ENCODE data around the gene EFHB.
A peak's percentile ranks its signal among the peaks of the same experiment; 100 is the strongest.
"Not testable (repeated sequence)": the region's sequence is repeated elsewhere in the genome, so short reads cannot be mapped to it uniquely, and the experiment has no call there.

Gene EFHB, protein sequence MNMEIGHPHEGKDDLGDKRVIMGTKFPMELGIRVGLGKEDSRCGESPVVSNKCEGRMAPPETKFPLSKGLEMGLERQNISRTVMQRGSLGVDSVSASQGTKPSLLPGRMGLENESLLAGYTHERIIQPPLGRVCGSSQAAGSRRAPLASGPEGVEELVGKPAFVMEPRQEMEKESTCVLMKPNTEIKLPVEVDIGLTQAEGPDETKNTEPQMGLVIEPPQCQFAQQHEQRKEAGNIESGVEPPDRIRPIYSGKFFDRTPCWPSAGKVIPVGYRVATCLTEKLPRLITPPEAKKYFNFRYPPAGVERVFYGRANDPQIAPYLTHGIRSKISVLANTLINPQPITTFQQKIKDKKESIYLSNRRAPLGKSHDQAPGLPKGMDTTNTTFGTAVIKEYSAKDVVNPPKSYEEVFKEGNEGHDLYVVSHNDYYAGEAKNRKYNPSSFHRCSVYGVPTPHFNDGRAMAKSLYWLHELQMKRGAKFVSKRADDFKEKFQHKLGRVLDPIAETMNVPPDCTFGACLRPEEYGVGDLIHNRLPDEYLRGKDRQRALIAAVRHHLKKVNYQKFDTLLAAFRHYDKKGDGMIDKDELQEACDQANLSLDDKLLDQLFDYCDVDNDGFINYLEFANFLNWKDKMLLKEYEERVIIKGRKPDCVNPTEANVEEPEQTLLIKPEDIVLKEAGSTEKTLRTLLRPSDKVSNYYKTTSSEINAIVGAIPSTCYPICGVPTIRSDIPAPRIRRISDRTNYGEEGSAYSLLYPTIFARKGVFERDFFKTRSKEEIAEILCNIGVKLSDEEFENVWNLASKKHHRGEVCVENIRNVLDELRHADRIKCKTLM

GRCh38 chr3:19934098-19934566 lies at the start of gene EFHB:
TSS of gene EFHB (minus strand) at chr3:19934217. CDS start at chr3:19934018, 199 bp downstream.
- no peak for DNase-seq (ENCODE audit: low read depth in 3 of 3)

DNA sequence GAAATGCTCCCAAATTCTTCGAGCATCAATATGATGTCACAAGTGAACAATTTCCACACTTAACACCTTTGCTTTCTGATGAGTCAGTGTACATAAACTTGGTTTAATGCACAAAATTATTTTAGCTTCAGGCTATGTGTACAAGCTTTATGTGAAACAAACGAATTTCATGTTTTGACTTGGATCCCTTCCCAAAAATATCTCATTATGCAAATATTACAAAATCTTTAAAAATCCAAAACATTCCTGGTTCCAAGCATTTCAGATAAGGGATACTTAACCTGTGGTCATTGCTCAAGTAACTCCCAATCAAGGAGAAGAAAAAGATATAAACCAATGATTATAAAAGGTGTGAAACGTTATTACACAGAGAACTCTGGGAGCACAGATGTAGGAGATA lies 38.0 kb upstream of the EFHB start:
- DNase-seq (ENCODE audit: low read depth in 3 of 3): no peak

DNA sequence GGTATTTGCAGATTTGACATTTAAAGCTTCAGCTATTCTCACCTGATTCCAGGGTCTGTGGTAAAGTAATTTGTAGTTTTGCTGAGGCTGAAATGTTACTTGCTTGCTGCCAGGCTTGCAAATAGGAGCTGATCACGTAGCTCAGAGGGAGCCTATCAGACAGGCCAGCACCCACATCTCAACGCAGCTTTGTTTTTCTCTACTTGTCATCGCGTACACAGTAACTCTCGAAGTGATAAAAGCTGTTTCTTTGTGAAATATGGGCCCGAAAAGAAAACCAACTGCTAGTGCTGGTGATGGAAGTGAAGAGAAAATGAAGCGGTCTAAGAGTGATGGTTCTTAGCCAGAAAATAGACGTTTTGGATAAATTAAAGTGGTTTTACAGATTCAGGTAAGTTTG lies 36.3 kb upstream of the EFHB start:
- DNase-seq (ENCODE audit: low read depth in 3 of 3): no peak

- DNase-seq (ENCODE audit: low read depth in 3 of 3): no peak
These were observed 33.8 kb upstream of the EFHB start for GRCh38 chr3:19967812-19968211.

DNA sequence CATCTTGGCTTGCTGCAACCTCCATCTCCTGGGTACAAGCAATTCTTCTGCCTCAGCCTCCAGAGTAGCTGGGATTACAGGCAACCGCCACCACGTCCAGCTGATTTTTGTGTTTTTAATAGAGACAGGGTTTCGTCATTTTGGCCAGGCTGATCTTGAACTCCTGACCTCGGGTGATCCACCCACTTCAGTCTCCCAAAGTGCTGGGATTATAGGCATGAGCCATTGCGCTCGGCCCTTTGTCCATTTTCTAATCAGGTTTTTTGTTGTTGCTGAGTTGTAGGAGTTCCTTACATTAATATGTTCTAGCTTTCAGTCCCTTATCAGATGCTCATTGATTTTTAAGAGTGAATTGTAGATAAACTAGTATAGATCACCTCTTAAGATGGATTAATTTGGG lies 33.2 kb upstream of the EFHB start:
- no peak for DNase-seq (ENCODE audit: low read depth in 3 of 3)

GRCh38 chr3:19961960-19962359 lies 27.9 kb upstream of the EFHB start:
- DNase-seq (ENCODE audit: low read depth in 3 of 3): no peak

DNA sequence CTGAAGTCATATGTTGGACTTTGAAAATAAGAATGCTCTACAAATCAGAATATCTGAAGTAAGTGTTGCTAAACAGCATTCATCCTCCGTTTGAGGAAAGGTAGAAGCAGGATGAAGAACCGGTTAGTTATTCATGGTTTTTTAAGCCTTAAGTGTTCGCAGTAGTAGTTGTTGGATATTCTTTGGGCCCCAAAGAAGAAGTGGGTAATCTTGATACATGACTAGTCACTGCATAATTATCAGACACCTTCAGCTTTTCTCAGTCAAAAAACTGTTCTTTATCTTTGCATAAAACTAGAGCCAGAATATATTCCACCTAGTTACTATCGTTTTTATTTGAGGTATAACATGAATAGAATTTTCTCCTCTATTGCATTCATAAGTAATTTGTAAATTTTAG lies 26.7 kb upstream of the EFHB start:
- no peak for DNase-seq (ENCODE audit: low read depth in 3 of 3)

GRCh38 chr3:19959505-19959904 lies 25.5 kb upstream of the EFHB start:
- no peak for DNase-seq (ENCODE audit: low read depth in 3 of 3)

DNA sequence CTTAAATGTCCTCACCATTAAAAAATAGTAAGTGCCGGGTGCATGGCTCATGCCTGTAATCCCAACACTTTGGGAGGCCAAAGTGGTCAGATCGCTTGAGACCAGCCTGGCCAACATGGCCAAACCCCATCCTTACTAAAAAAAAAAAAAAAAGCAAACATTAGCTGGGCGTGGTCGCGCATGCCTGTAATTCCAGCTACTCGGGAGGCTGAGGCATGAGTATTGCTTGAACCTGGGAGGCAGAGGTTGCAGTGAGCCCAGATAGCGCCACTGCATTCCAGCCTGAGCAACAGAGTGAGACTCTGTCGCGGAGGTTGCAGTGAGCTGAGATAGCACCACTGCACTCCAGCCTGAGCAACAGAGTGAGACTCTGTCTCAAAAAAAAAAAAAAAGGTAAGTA lies 23.3 kb upstream of the EFHB start:
- not testable (repeated sequence) for DNase-seq (ENCODE audit: low read depth in 3 of 3)

DNA sequence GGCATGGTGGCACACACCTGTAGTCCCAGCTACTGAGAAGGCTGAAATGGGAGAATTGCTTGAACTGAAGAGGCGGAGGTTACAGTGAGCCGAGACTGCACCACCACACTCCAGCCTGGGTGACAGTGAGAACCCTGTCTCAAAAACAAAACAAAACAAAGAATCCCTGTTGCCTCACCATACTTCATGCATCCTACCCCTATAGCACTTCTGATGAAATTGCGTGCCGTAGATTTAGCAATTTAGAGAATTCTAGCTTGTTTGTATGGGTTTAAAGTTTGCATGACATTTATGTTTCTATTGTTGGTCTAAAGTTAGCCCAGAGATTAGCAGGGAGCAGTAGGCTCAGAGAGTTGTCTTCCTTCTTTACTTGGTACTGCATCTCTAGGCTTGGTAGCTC lies 20.7 kb upstream of the EFHB start:
- no peak for DNase-seq (ENCODE audit: low read depth in 3 of 3)

DNA sequence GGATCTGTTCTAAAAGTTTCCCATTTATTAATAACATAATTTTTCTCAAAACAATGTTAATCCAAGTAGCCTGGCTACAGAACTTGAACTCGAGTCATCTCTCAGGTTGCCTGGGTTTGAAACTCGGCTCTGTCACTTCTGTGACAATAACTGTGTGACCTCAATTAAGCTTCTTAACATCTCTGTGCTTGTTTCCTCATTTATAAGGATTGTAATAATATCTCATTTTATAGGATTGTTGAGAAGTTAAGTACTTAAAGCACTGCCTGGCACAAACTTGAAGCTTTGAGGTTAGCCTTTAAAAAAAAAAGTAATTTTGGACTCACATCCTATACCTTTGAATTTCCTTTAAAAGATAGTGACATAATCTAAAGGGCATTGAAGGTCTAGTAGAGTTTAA lies 16.3 kb upstream of the EFHB start:
- no peak for DNase-seq (ENCODE audit: low read depth in 3 of 3)

- DNase-seq (ENCODE audit: low read depth in 3 of 3): no peak
These were observed 14.2 kb upstream of the EFHB start for GRCh38 chr3:19948226-19948591.

DNA sequence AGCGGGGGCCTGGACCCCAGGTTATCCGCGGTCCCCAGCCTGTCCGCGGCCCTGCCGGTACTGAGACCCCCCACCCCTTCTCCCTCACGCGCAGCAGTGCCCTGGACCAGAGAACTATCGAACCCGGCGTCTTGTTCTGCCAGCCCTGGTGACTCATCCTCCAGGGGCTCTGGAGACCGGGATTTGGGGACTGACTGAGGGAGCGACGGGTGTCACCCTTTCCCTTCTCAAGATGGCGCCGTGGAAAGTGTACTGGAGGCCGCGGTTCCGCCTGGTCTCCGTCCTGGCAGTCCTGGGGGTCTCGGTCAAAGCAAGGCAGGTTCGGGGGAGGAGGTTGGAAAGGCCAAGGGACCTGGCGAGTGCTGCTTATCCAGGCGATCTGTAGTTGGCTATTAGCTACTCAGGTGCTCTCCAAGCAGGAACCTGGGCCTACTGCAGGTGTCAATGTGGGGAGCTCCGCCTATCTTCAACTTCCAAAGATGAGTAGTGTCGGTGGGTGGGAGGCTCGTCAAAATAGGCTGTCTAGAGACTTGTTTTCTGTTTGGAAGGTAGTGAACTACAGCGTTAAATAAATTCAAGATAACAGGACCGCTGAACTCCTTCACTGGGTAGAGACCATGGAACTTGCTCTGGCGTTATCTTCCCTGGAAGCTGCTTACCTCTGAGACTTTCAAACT lies 13.7 kb upstream of the EFHB start:
- DNase-seq (ENCODE audit: low read depth in 3 of 3): peak; percentile 16 to 32 (median 29)

GRCh38 chr3:19946832-19947548 lies 13.0 kb upstream of the EFHB start, which contains the start of gene RAB5A:
TSS of gene RAB5A (plus strand) at chr3:19947097. CDS start at chr3:19950899, 3,802 bp downstream.
- DNase-seq (ENCODE audit: low read depth in 3 of 3): peak; percentile 92 to 96 (median 96)

DNA sequence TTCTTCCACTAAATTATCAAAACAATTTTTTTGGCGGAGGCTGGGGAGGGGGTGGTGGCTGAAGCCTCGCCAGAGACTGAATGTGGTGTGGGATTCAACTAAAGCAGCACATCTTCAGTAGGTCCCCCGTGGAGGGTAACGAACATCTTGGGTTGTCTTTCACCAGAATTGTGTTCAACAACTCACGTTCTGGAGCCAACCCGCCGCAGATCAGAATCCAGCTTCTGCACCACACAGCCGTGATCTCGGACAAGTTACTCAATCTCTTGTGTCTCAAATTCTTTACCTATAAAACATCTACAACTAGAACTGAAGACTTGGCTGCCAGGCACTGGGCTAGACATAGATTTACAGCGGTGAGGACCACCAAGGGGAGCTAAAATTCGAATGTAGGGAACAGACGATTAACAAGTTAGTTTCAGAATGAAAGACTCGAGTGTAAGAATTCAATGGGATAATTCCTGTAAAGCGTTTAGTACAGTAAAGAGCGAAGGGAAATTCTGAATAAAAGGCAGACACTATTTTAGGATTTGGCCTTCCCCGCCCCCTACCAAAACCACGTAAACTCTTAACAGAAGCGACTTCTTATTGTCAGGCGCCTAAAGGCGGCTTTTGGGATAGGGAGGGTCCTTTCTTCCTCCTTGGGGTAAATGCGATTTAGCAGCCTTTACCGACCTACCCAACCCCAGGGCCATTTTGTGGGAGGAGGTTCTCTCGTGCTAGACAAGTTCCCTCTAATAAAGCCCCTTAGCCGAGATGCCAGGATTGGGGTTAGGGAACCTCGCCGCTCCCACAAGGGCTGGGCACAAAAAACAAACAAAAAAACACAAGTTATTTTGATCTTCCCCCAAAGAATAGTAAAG lies 12.2 kb upstream of the EFHB start:
- DNase-seq (ENCODE audit: low read depth in 3 of 3): no peak

- no peak for DNase-seq (ENCODE audit: low read depth in 3 of 3)
These were observed 11.5 kb upstream of the EFHB start for GRCh38 chr3:19945534-19945933.

GRCh38 chr3:19940643-19941042 lies 6.6 kb upstream of the EFHB start:
- no peak for DNase-seq (ENCODE audit: low read depth in 3 of 3)

DNA sequence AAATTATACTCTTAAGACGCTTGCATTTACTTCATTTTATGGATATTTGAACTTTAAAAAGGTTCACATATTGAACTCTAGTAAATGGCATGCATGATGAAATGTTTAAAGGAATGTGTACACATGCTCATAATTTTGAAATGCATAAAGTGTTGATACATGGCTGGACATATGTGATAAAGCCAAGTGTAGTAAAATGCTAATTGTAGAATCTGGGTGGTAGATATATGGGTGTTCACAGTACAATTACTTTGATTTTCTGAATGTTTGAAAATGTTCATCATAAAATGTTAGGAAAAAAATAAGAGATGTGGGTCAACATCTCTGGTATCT lies 4.2 kb upstream of the EFHB start:
- no peak for DNase-seq (ENCODE audit: low read depth in 3 of 3)

- no peak for DNase-seq (ENCODE audit: low read depth in 3 of 3)
These were observed 3.7 kb upstream of the EFHB start for GRCh38 chr3:19937459-19938294.

DNA sequence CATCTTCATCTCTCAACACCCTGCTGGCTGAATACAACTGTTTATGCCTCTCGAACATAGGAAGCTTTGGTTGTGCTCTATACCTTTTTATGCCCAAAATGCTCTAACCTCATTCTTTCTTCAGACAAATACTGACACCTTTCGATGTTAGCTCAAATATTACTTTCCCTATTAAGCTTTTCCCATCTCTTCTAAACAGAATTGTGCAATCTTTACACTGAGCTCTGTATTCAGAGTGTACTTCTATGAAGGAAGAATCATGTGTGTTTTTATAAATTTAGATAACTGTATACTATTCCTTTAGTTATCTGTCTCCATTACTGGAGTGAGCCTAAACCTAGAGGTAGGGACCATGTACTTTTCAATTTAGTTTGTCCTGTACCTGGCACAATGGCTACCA lies 1.6 kb downstream of the EFHB start:
- no peak for DNase-seq (ENCODE audit: low read depth in 3 of 3)

All from stimulated activated CD4-positive, alpha-beta T cell treated with anti-CD3 and anti-CD28 coated beads, TNF-alpha, amount 100 ng/mL, for 48 hours (primary cell).